AG20443 (cell line): ENCODE data around the gene EGFL7.

ENCODE experiments used
- DNase-seq: peaks from one replicate; pipeline ENCODE4 v3.0.0; 2012; ENCODE audit warnings: low spot score, mixed read lengths

The EGFL7 gene

DNA sequence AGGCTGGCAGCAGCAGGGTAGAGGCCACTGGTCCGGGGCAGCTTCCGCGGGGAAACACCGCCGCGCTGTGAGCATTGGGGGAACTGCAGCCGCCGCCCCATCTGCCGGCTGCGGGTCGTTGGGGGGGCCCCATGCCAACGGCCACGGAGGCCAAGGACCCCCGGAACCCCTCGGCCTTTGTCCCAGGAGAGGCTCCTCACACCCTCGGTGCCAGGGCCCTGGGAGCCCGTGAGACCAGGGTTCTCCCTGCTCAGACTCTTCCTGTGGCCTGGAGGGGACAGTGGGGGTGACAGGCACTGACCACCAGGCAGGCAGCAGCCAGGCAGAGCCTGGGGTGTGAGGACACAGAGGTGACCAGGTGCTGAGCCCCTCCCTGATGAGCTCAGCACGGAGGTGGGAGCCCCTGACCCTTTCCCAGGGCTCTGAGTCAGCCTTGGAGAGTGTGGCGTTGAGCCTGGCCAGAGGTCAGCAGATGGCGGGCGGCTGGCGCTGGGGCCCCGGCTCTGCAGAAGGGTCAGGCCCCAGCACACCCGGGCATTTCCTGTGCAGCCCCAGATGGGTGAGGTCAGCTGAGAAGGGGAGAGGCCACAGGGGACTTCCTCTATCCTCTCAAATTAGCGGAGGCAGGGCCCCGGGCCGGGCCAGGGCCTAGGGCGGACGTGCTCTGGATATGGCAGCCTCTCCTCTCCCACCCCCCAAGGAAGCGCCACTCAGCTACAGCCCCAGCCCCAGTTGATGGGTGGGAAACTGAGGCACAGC lies 17.9 kb upstream of the EGFL7 start:
- peak; percentile 97 for DNase-seq

DNA sequence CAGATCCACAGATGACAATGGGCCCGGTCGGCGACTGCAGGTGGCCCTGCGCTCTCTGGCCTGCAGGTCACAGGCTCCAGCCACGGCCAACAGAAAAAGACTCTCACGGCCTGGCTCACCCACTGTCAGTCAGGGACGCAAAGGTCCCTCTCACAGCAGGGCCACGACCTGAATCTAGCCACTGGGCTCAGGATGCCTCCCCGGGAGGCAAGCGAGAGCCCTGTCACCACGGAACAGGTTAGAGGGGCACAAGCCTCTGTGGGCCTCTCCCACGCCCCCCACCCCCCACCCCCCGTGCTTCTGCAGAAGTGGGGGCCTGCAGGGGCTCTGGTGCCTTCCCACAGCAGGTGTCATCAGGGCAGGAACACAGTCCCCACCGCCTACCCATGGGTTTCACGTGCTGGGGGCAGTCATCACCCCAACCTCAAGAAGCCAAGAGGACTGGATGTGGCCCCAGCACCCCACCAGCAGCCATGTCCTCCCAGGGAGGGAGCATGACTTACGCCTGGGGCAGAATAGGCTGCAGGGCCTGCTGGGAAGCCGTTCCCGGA lies 17.3 kb upstream of the EGFL7 start:
- no peak for DNase-seq

DNA sequence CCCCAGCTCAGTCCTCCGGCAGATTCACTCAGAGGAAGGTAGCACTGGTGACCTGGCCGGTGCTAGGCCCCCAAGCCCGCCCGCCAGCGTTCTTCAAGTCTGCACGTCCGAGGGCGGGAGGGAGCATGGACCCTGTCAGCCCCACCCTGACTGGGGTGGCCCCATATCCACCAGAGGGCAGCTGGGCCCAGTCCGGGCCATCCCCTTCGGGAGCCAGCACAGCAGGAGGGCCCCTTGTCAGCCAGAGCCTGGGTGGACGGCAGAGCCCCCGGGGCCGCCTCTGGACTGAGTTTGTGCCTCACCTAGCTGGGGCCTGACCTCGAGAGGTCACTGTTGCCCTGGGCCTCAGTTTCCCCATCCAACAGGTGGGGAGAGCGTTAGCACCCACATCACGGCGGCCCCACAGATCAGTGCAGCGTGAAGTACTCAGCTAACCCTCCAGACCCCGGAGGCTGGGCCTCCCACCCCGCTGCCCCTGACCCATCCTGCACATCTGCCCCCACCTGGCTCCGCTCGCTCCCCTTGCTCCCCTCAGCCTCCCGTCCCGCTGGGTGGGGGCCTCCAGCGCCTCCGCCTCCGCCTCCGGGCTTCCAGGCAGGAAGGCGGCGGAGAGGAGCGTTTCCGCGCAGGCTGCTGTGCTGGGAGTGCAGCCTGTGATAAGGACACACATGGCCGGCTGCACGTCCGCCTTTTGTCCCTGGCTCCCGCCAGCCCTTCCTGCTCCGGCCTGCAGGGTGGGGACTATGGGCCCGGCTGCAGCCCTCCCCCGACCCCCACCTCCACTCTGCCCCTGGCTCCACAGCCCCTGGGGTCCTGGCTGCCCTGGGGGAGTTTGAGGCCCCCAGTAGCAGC lies 16.6 kb upstream of the EGFL7 start:
- no peak for DNase-seq

DNA sequence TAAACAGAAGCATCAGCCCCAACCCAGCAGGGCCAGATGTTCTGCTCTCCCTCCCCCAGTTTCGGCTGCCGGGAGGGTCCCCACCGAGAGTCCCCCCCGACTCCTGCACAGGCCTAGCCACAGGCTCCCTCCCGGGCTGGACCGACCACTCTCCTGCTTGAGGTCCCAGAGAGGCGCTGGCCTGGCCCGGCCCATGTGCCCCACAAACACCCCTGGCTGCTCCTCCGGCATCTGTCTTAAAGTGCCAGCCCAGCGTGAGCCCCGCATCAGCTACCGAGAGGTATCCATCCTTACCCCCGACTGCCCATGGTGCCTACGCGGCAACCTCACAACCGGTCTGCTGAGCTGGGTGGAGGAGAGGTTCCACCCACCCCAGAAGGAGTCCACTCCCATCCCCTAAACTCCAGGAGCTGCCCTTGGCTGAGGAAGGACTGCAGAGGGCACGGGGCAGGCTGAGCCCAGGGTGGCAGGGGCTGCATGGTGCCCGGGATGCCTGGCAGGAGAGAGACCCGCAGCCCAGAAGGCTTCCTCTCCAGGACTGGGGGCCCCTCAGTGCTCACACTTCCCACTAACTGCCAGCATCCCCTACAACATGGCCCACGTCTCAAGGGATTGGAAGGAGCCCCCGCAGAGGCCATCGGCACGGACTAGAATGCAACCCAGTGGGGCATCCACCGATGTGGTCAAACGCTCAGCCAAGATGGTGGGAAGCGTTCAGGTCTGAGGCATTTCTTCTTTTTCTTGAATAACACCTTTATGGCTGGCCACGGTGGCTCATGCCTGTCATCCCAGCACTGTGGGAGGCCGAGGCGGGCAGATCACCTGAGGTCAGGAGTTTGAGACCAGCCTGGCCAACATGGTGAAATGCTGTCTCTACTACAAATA lies 15.6 kb upstream of the EGFL7 start:
- no peak for DNase-seq

DNA sequence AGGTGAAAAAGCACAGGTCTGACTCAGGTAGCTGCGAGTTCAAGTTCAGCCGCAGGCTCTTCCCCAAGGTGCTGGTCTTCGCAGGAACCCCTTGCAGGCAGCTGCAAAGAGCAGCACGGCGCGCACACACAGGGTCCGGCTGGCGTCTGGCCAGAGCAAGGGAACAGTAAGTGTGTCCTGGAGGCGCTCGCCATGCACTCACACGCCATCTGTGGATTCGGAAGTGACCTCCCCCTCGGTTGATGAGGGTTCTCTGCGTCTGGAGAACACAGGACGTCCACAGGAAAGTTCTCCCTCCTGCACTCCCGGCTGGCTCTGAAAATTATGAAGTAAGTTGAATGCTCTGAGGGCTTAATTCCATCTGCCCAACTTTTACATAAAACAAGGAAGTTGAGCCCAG lies 14.0 kb upstream of the EGFL7 start:
- DNase-seq, result no peak

DNA sequence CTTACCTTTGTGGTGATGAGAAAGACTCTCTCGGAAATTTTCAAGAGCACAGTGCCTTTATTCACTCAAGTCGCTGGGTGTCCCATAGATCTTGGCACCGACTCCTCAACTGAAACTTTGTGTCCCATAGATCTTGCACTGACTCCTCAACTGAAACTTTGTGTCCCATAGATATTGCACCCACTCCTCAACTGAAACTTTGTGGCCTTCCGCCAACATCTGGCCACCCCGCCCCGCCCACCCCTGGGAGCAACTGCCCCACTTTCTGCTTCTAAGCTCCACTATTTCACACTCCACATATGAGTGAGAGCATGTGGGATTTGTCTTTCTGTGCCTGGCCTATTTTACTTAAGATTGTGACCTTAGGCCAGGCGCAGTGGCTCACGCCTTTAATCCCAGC lies 12.7 kb upstream of the EGFL7 start:
- no peak for DNase-seq

DNA sequence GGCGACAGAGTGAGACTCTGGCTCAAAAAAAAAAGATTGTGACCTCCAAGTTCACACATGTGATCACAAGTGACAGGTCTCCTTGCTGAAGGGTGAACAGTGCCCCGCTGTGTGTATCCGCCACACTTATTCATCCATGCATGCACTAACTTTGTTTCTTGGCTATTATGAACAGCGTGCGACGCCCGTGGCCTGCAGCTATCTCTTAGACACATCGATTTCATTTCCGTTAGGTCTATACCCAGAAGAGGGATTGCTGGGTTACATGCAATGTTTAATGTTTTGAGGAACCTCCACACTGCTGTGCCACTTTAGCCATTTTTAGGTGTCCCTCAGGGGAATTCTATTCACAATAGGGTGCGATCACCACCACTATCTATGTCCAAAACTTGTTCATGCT lies 12.1 kb upstream of the EGFL7 start:
- no peak for DNase-seq

DNA sequence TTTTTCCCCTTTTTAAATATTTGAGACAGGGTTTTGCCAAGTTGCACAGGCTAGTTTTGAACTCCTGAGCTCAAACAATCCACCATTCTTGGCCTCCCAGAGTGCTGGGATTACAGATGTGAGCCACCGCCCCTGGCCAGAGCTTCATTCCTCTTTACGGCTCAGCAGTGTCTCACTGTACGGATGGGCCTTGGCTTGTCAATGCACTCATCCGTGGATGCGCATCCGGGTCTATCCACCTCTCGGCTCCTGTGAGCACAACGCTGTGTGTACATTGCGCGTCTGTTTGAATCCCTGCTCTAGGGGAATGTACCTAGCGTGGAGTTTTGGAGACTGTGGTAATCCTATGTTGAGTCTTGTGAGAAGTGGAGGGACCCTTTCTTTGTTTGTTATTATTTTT lies 10.9 kb upstream of the EGFL7 start:
- DNase-seq, result no peak

DNA sequence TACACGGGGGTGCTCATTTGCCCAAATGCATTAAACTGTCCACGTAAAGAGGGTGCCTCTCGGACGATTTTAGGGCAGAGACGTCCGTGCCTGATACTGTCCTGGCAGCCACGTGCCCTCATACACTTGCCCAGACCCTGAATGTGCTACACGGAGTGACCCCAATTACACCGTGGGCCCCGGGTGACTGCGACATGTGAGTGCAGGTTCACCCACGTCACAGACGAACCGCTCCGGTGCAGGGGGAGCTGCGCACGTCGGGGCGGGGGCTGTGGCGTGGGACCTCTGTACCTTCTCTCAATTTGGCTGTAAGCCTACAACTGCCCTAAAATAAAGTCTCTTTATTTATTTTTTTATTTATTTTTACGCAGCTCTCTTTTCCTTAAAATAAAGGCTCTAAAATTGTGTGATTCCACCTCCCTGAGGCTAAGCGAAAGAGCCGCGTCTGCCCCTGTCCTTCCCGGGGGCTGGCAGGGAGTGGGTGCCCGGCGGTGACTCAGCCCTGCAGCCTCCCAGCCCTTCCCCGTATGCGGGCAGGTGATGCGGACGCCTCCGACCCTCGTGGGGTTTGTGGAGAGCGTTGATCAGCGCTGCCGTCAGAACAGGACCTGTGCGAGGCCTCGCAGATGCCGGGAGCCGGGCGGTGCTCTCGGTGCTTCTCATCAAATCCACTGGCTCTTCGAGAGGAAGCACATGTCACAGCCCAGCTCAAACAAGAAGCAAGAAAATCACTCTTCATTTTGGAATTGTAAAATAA lies 9.2 kb upstream of the EGFL7 start:
- no peak for DNase-seq

DNA sequence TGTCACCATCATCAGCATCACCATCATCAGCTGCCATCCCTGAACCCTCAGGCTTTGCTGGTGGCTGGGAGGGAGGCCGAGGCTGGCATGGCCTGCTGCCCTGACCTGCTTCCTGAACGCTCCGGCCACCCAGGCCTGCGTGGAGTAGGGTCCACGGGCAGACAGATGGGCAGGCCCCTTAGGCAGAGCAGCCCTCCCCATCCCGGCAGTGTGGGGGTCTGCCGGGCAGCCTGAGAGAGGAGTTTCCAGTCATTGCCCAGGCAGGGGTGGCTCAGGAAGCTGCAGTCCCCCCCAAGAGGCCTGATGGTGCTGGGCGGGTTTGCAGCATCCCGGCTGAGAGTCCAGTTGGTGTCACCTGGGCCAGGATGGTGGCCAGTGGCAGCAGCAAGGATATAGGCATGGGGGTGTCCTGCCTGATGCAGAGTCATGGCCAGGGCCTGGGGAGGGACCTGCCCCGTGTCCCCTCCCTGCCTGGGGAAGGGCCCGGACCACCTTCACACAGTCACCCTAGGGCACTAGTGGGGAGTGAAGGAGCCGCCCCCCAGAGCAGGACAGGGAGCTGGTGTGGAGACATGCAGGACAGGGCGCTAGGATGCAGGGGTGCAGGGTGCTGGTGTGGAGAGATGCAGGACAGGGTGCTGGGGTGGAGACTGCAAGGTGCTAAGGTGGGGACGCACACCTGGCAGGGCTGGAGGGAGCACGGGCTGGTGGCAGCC lies 7.7 kb upstream of the EGFL7 start:
- DNase-seq, result no peak

DNA sequence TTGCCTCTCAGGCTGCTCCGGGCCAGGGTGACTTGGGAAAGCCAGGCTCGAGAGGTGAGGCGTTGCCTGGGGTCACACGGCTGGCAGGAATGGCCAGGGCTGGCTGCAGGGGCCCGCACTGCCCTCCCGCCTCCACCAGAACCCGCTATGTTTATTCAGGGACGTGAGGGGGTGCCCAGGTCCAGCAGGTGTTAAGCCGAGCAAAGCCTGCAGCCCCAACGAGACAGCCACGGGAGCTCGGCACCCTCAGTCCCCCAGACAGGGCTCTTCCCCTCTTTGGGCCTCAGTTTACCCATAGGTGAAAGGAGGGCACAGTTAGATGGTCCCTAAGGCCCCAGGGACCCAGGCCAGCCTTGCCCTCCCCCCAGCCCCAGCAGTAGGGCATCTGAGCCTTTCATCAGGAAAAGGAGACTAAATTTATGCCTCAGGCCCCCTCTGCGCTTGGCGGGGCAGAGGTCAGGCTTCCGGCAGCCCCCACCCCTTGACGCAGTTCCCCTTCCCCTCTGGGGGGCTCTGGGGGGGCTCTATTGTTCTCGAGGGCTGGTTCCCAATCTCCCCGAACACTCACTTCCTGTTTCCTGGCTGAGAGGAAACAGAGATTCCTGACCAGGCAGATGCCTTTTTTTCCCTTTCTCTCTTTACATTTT lies 7.1 kb upstream of the EGFL7 start:
- DNase-seq, result no peak

DNA sequence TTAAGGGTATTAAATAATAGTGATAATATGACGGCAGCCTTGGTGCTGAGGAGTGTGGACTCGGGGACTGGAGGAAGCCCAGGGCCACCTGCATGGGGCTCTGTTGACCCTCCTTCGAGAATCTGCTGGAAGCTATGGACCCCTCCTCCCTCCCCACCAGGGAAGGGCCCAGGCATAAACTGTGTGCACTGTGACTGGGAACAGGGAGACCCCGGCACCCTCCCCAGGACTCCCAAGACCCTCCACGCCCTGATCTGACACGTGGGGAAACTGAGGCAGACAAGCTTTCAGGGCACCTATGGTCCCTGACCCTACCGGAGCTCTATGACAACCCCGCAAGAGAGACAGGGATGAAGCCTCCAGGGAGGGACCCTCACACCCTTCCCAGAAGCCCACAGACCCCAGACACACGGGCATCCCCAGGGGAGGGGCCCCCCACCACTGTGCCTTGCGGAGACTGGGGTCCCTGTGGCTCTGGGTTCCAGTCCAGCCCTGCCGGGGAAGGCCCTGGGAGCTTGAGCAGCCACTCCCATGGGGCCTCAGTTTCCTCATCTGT lies 6.5 kb upstream of the EGFL7 start:
- no peak for DNase-seq

DNA sequence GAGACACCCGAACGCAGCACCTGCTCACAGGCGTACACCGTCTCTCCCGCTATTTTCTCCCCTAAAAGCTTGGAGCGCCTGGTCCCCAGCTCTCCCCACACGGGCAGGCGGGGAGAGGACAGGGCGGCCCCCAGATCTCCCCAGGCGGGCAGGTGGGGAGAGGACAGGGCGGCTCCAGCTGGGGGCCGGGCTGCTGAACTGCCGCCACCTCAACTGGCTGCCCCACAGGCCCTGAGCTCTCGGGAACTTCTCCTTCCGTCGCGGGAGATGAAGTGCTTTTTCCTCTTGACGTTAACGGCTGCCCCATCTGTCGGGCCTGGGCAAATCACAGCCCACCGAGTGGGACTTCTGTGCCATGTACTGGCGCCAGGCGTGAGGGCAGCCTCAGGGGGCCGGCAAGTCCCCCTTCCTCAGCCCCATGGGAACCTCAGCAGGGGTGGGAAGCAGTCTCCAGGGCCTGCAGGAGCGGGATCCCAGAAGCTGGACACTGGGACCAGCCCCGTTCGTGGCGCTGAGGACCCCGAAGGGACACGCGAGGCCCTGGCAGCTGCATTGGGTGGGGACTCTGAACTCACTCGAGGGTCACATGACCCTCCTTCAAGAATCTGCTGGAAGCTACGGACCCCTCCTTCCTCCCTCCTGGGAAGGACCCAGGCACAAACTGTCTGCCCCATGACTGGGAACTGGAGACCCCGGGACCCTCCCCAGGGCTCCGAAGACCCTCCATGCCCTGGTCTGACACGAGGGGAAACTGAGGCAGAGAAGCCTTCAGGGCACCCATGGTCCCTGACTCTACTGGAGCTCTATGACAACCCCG lies 5.7 kb upstream of the EGFL7 start:
- no peak for DNase-seq

DNA sequence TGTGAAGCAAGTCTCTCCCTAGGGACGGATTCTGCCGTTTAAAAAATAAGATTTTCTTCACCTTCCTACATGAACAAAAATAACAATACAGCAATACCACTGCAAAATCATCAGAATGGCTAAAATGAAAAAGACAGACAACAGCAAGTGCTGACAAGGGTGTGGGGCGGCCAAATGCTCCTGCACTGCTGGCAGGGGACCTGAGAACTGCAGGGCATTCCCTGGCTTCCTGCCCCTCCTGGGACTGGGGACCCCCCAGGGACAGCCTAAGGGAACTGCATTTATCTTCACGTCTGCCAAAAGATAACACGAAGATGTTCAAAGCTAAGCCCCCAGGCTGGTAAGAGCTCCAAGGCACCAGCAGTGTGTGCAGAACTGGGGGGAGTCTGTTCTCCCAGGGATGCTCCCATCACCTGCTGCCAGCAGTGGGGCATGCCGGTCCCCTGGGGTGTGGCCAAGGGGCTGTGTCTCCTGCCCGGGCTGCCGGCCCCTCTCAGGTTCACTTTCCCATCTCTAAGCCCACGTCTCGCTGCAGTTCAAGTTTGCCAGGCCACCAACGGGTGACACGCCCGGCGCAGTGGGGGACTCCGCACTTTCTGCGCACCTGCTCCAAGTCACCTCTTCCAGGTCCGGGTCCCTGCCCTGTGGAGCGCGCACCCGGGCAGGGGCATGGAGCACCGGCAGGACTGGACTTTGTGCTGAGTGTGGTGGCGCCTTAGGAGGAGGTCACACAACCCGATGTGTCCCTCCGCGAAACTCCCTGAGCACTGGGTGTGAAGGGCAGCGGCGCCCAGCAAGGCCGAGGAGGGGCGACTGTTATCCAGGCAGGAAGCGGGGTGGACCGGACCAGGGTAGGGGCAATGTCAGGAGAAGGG lies 4.5 kb upstream of the EGFL7 start:
- no peak for DNase-seq

DNA sequence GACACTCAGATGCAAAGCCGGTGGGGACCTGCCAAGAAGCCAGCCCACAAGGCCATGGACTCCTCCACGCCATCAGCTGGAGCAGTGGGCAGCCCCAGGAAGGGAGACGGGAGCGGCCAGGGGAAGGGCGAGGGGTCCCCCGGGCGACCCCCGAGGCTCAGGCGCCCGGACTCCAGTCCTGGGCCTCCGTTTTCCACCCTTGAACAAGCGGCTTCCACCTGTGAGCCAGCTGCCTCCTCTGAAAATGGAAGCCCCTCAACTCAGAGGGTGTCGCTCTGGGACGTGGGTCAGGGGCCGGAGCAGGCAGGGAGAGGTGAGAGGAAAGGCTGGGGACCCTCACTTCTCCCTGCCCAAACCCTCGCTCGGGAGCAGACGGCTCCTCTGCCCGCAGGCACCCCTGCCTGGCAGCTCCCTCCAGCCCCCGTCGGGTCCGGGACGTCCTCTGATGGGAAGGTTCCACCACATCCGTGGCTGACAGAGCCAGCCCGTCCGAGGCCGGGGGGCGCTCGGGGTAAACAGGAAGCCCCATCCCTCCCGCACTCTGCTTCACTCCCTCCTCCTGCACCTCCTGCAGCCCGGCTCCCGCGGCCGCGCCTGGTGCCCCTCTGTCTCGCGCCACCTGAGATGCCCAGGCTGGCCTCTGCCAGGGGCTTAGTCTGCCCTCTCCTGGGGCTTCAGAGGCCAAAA lies 3.7 kb upstream of the EGFL7 start:
- no peak for DNase-seq

DNA sequence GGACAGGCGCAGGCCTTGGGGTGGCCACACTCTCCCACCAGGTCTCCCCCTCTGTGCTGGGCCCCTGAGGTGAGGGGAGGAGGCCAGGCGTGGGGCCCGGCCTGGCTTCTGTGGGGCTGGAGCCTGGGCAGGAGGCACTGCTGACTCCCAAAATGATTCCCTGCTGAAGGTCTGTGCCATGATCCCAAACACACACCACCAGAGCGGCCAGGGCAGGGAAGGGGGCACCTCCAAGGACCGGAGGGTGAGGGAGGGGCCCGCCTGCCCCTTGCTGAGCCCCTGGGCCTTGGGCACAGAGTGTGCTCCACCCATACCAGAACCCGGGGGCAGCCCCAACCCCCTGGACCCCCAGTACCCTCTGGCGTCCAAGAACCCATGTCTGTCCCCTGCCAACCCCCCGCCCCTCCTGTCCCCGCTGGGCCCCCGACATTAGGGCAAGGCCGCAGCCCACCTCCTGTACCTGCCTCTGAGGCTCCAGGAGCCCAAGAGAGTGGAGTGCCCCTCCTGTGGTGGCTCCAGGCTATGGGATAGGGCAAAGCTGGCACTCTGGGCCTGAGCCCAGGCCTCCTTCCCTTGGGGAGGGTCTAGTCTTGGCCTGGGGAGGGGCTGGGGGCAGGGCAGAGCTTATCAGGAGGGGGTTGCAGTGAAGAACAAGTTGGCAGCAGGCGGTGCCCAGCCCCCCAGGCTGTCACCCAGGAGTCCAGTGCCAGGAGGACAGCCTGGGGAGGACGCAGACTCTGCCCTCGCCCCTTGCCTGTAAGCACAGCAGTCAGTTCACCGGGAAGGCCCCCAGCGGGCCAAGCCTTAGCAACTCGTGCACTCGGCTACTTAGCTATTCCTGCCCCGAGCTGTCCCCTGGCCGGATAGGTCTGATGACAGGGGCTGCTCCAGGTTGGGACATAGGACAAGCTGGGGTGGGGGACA lies 2.6 kb upstream of the EGFL7 start:
- no peak for DNase-seq
